H1 (cell line): Measurements from ENCODE around the gene ARHGAP26. TPM values are rescaled to one million over a fixed set of nuclear protein-coding genes. Genes with fewer than 3 reads are reported as not detected.

ENCODE experiments used
- CHD7 ChIP-seq: fragments of 300-600 bp; sonication (generic); IDR thresholded peaks from 2 replicates; pipeline ENCODE4 v1.7.1; 2012; ENCODE audit warnings: low read length, moderate library complexity, mild to moderate bottlenecking, inconsistent platforms; ENCODE audit not compliant: insufficient replicate concordance
- EGR1 ChIP-seq: IDR thresholded peaks from 2 replicates; pipeline ENCODE4 v1.6.1; 2011; ENCODE audit warnings: low read depth, low read length, borderline replicate concordance
- FOSL1 ChIP-seq: IDR thresholded peaks from 2 replicates; pipeline ENCODE4 v1.6.1; 2011; ENCODE audit warnings: mild to moderate bottlenecking, low read depth, low read length, moderate library complexity; ENCODE audit not compliant: insufficient read depth
- GABPA ChIP-seq: IDR thresholded peaks from 2 replicates; pipeline ENCODE4 v1.6.1; 2011; ENCODE audit warnings: mild to moderate bottlenecking, low read length, moderate library complexity, borderline replicate concordance; ENCODE audit not compliant: insufficient read depth
- HDAC6 ChIP-seq: IDR thresholded peaks from one replicate; pipeline ENCODE4 v1.7.1; 2012; ENCODE audit warnings: low read depth, mild to moderate bottlenecking, inconsistent platforms, low read length, moderate library complexity
- JUND ChIP-seq: IDR thresholded peaks from 2 replicates; pipeline ENCODE4 v1.6.1; 2011; ENCODE audit warnings: mild to moderate bottlenecking, improper control_type of control experiment, low read length
- KDM5A ChIP-seq: fragments of 200-600 bp; IDR thresholded peaks from 2 replicates; pipeline ENCODE4 v1.7.1; 2012; ENCODE audit warnings: mild to moderate bottlenecking, low read length, inconsistent platforms, mixed read lengths
- POLR2AphosphoS5 ChIP-seq: IDR thresholded peaks from 2 replicates; pipeline ENCODE4 v1.6.1; 2011; ENCODE audit warnings: low read depth, low read length
- TAF1 ChIP-seq: IDR thresholded peaks from 2 replicates; pipeline ENCODE4 v1.6.1; 2011; ENCODE audit warnings: mild to moderate bottlenecking, low read depth, low read length
- TAF7 ChIP-seq: optimal IDR thresholded peaks from 2 replicates; pipeline ENCODE3; 2011; ENCODE audit warnings: low read depth, mild to moderate bottlenecking, inconsistent platforms, low read length, moderate library complexity, borderline replicate concordance
- TBP ChIP-seq: IDR thresholded peaks from 2 replicates; pipeline ENCODE4 v1.6.1; 2011; ENCODE audit warnings: low read depth, low read length, improper control_type of control experiment
- polyA plus RNA-seq, 7 experiments: library from polyadenylated mRNA; depleted of rRNA in 3 of 7; stranded (reverse) in 5 of 7; unstranded in 2 of 7; fragments of >200 nt in 5 of 7; fragments of 200-250 nt in 2 of 7; gene quantifications; 1 replicate in 5 of 7; 2 replicates in 1 of 7; 4 replicates in 1 of 7; pipeline versions ENCODE4 v1.2.1 to v1.2.3, GENCODE V29; 2011 to 2013; ENCODE audit warnings: missing spikeins in 2 of 7, mixed read lengths in 2 of 7
- total RNA-seq: library from RNA; stranded (reverse); fragmentation: NEBNext Ultra II Directional; extraction: Animal tissue kit (Norgen Biotek cat#: 25700); gene quantifications from 2 replicates; pipeline ENCODE4 v1.2.1, GENCODE V29; 2021

Gene ARHGAP26
- total and polyA plus RNA-seq, 2 of the 8 experiments (the other 6 are each of a cell fraction or from before 2014, with no cell fraction given): 7.1 to 24.8 TPM

- TF ChIP-seq CHD7 (no peak), FOSL1 (no peak), TAF7 (no peak), TBP (no peak), EGR1 (no peak), JUND (no peak), HDAC6 (no peak), KDM5A (no peak), GABPA (no peak), TAF1 (no peak), POLR2AphosphoS5 (no peak)
These were observed 105.8 kb downstream of the ARHGAP26 start (continued) for GRCh38 chr5:142875936-142876335.
